Measurements from ENCODE around the gene LAMB4.

The LAMB4 gene

GRCh38 chr7:107977048-107977447, 153.1 kb downstream of the LAMB4 start:
- no peaks in the 10 kb centered on the region for H3K4me1 ChIP-seq
- no peaks in the 10 kb centered on the region for H3K9me3 ChIP-seq
- peaks cover 97% of the 10 kb centered on the region for H3K36me3 ChIP-seq
- no peaks in the 10 kb centered on the region for H3K27me3 ChIP-seq
- DNase-seq, result no peak
- H3K4me3 ChIP-seq (ENCODE audit: low read depth, low read length), result no peak overlapping the region
- no peak for TF ChIP-seq CTCF (IDR thresholded peaks at IDR 0.05; ENCODE audit: low read depth, low read length)

- no peak for TF ChIP-seq CTCF (IDR thresholded peaks at IDR 0.05; ENCODE audit: low read depth, low read length)
Measured at GRCh38 chr7:107976620-107977019, 153.5 kb downstream of the LAMB4 start.

GRCh38 chr7:107975394-107976013, 154.7 kb downstream of the LAMB4 start:
- Histone ChIP-seq H3K36me3 (peaks cover 97% of the 10 kb centered on the region), H3K4me3 (ENCODE audit: low read depth, low read length) (no peak overlapping the region), H3K4me1 (no peaks in the 10 kb centered on the region), H3K27me3 (no peaks in the 10 kb centered on the region), H3K9me3 (no peaks in the 10 kb centered on the region)
- no peak for TF ChIP-seq CTCF (IDR thresholded peaks at IDR 0.05; ENCODE audit: low read depth, low read length)
- no peak for DNase-seq

More at GRCh38 chr7:107976620-107977019, 153.5 kb downstream of the LAMB4 start:
- H3K4me3 ChIP-seq (ENCODE audit: low read depth, low read length), result no peak overlapping the region
- no peaks in the 10 kb centered on the region for H3K27me3 ChIP-seq
- no peak for DNase-seq
- H3K4me1 ChIP-seq, result no peaks in the 10 kb centered on the region
- H3K36me3 ChIP-seq, result peaks cover 97% of the 10 kb centered on the region
- no peaks in the 10 kb centered on the region for H3K9me3 ChIP-seq

- no peak for TF ChIP-seq CTCF (IDR thresholded peaks at IDR 0.05; ENCODE audit: low read depth, low read length)
- Histone ChIP-seq H3K4me3 (ENCODE audit: low read depth, low read length) (no peak overlapping the region), H3K27me3 (no peaks in the 10 kb centered on the region), H3K9me3 (no peaks in the 10 kb centered on the region), H3K36me3 (peaks cover 94% of the 10 kb centered on the region), H3K4me1 (no peaks in the 10 kb centered on the region)
- DNase-seq, result no peak
Measured at GRCh38 chr7:107973861-107974260, 156.3 kb downstream of the LAMB4 start.
